AG04450 (cell line): ENCODE data around the gene CABS1. TPM values are rescaled to one million over a fixed set of nuclear protein-coding genes. Genes with fewer than 3 reads are reported as not detected.

Experiments
- CTCF ChIA-PET: fragments of 300-600, 350-600 bp; formaldehyde crosslinking; extraction: SDS; loops from one replicate; lab custom pipeline; 2022; ENCODE audit warnings: antibody characterized with exemption, inconsistent platforms; lab: Charles Lee
- POLR2A ChIA-PET: fragments of 350-600 bp; formaldehyde crosslinking; extraction: SDS; loops from one replicate; lab custom pipeline; 2021; ENCODE audit warnings: antibody characterized with exemption, inconsistent platforms; lab: Yijun Ruan, JAX
- DNase-seq: peaks from one replicate; pipeline ENCODE4 v3.0.0-alpha.2; 2011; ENCODE audit warnings: low read depth, low spot score
- H3K27ac ChIP-seq: one replicate; pipeline ENCODE4 v1.5.1; 2012; ENCODE audit warnings: low read depth, low read length, control low read depth
- H3K27me3 ChIP-seq: one replicate; pipeline ENCODE4 v1.6.0; 2012; ENCODE audit warnings: low read length; ENCODE audit not compliant: control insufficient read depth, insufficient read depth
- H3K4me3 ChIP-seq: 2 replicates; pipeline ENCODE4 v1.5.1; 2011; ENCODE audit warnings: mild to moderate bottlenecking, low read depth, low read length, control low read depth
- H3K9me3 ChIP-seq: 2 replicates; pipeline ENCODE4 v1.5.1; 2012; ENCODE audit warnings: low read length; ENCODE audit not compliant: control insufficient read depth, insufficient read depth
- polyA plus RNA-seq: library from polyadenylated mRNA; depleted of rRNA; stranded (reverse); fragments of >200 nt; gene quantifications from 2 replicates; pipeline ENCODE4 v1.2.3, GENCODE V29; 2011
- TF ChIP-seq, protein P1 (sequence below): IDR thresholded peaks from 2 replicates; pipeline ENCODE4 v1.5.1; 2011; ENCODE audit warnings: low read depth, low read length, control low read depth, inconsistent platforms

CABS1 gene
- polyA plus RNA-seq, 1 experiment: not detected

DNA sequence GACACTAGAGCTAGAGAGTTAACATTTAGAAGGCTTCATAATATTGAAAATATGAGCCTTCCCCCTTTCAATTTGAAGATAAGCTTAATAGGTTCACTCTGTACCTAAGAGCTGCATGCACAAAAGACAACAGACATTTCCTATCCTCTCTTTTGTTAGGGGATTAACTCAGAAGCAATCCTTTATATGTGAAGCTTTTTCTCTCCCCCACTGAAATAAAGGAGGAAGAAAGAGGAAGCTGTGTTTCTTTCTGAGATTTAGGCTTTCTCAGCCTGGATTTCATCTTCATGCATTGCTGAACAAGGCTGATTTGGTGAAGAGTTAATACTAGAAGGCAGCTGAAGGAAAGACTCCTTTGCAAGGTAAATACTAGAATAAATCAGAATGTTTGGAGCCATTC lies 21.0 kb upstream of the CABS1 start:
- H3K9me3 ChIP-seq: no peaks in the 10 kb centered on the region
- TF ChIP-seq, protein P1, sequence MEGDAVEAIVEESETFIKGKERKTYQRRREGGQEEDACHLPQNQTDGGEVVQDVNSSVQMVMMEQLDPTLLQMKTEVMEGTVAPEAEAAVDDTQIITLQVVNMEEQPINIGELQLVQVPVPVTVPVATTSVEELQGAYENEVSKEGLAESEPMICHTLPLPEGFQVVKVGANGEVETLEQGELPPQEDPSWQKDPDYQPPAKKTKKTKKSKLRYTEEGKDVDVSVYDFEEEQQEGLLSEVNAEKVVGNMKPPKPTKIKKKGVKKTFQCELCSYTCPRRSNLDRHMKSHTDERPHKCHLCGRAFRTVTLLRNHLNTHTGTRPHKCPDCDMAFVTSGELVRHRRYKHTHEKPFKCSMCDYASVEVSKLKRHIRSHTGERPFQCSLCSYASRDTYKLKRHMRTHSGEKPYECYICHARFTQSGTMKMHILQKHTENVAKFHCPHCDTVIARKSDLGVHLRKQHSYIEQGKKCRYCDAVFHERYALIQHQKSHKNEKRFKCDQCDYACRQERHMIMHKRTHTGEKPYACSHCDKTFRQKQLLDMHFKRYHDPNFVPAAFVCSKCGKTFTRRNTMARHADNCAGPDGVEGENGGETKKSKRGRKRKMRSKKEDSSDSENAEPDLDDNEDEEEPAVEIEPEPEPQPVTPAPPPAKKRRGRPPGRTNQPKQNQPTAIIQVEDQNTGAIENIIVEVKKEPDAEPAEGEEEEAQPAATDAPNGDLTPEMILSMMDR: no peak
- ChIA-PET CTCF (interaction anchor here (0.6 kb wide), 1 partner anchor 20 kb away, joined by 3 read pairs; no protein-coding TSS in a partner anchor), POLR2A (no interaction called here)
- H3K27ac ChIP-seq: no peak overlapping the region
- no peak overlapping the region for H3K4me3 ChIP-seq
- H3K27me3 ChIP-seq: no peaks in the 10 kb centered on the region
- no peak for DNase-seq

DNA sequence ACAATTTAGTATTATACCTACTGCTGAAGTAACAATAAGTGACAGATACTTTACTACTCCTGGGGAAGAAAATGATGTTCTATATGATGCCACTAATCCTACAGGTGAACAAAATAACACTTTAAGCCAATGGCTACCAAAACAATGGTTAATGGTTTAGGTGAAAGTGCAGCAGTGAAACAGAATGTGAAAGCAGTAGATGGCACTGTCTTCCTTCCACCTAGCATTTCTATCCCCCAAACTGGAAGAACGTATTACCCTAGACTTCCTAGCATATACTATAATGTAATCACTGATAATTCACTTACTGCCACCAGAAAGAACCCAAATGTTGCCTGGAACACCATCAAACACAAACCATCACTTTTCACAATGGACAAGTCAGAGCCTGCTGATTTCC lies 18.9 kb upstream of the CABS1 start:
- no peaks in the 10 kb centered on the region for H3K9me3 ChIP-seq
- CTCF ChIA-PET: no interaction called here
- H3K27me3 ChIP-seq: no peaks in the 10 kb centered on the region
- DNase-seq: no peak
- POLR2A ChIA-PET: no interaction called here
- TF ChIP-seq, protein P1: no peak
- H3K27ac ChIP-seq: no peak overlapping the region
- no peak overlapping the region for H3K4me3 ChIP-seq

DNA sequence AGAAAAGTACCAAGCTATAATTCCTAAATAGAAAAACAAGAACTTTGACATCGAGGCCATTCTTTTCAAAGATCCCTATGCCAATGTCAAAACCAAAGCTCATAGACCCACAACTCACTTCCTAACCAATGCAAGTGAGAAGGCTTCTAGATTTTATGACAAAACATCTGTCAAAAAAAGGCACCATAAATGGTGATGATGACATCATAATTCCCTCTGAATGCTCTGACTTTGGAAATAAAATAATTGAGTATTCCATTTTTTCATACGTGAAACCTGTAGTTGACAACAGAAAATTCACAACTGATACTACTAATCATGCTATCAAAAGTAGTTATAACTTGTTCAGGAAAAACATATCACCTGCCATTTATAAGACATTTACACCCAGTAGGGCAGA lies 8.7 kb upstream of the CABS1 start:
- CTCF ChIA-PET: no interaction called here
- Histone ChIP-seq H3K27me3 (no peaks in the 10 kb centered on the region), H3K9me3 (no peaks in the 10 kb centered on the region), H3K4me3 (no peak overlapping the region), H3K27ac (no peak overlapping the region)
- no peak for DNase-seq
- POLR2A ChIA-PET: no interaction called here
- TF ChIP-seq, protein P1: no peak

DNA sequence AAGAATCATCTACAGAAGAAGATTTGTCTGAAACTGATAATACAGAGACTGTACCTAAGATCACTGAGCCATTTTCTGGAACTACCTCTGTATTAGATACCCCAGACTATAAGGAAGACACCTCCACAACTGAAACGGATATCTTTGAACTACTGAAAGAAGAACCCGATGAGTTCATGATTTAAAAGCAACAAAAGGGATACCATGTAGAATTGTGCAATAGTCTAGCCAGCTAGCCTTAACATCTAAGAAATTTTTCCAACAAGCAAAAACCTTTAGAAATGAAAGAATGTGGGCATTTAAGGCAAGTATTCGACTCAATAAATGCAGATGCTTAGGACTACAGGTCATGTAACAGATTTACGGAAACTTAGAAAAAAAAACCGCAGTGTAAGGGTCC lies 1.3 kb downstream of the CABS1 start:
- Histone ChIP-seq H3K27me3 (no peaks in the 10 kb centered on the region), H3K4me3 (no peak overlapping the region), H3K27ac (no peak overlapping the region), H3K9me3 (no peaks in the 10 kb centered on the region)
- TF ChIP-seq, protein P1: no peak
- POLR2A ChIA-PET: no interaction called here
- CTCF ChIA-PET: no interaction called here
- DNase-seq: no peak

DNA sequence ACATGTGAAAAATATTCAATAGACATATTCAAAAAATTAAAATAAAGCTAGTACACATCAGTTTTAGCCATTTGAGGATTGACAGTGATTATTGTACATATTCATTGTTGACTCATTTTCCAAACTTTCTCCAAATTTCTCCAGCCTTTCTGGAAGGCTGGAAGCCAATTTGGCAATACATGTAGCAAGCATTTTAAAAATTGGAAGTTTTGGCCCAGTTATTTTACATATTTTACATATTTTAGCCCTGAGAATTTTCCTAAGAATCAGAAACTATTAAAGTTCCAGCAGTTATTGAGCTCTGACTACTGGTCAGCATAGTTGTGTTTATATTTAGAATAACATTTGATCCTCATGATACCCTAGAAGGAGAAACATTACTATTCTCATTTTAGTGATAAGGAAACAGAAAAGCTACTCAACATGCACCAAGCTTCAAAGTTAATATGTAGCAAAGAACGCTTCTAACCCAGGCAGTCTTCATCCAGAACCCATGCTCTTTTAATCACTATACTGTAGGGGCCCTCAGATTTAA lies 3.2 kb downstream of the CABS1 start:
- no peaks in the 10 kb centered on the region for H3K27me3 ChIP-seq
- ChIA-PET CTCF (no interaction called here), POLR2A (no interaction called here)
- no peaks in the 10 kb centered on the region for H3K9me3 ChIP-seq
- TF ChIP-seq, protein P1: no peak
- no peak for DNase-seq
- no peak overlapping the region for H3K4me3 ChIP-seq
- H3K27ac ChIP-seq: no peak overlapping the region
